Astrocyte of the spinal cord (primary cell): ENCODE results near the gene AGAP1.

Source experiments
- DNase-seq: peaks from one replicate; pipeline ENCODE4 v3.0.0; 2011; ENCODE audit warnings: low read depth, low spot score
- H3K4me3 ChIP-seq: 2 replicates; pipeline ENCODE4 v1.5.1; 2011; ENCODE audit warnings: low read depth, mild to moderate bottlenecking, low read length, moderate library complexity
- CTCF ChIP-seq: IDR thresholded peaks from 2 replicates; pipeline ENCODE4 v1.5.1; 2012; ENCODE audit warnings: low read depth, mild to moderate bottlenecking, low read length, inconsistent platforms
- in situ Hi-C: cut with HindIII; loops from 2 replicates; pipeline ENCODE4 v1.10.0; 2017; ENCODE audit warnings: low sequenced_read_pairs

AGAP1 gene

GRCh38 chr2:235566931-235567495 is 73.2 kb downstream of the AGAP1 start:
- in situ Hi-C loops = no loop called here
- H3K4me3 ChIP-seq = no peak overlapping the region
- no peak for DNase-seq
- no peak for TF ChIP-seq CTCF

- in situ Hi-C loops = no loop called here
- DNase-seq = no peak
- TF ChIP-seq CTCF = no peak
Observed at GRCh38 chr2:235567842-235568241, 74.0 kb downstream of the AGAP1 start.

GRCh38 chr2:235568431-235568830 is 74.6 kb downstream of the AGAP1 start:
- DNase-seq = no peak
- no peak for TF ChIP-seq CTCF
- in situ Hi-C loops = no loop called here
- no peak overlapping the region for H3K4me3 ChIP-seq

More at GRCh38 chr2:235567842-235568241, 74.0 kb downstream of the AGAP1 start:
- H3K4me3 ChIP-seq = no peak overlapping the region

GRCh38 chr2:235569837-235570236 is 76.0 kb downstream of the AGAP1 start:
- no peak for TF ChIP-seq CTCF
- no peak overlapping the region for H3K4me3 ChIP-seq
- in situ Hi-C loops = no loop called here
- DNase-seq = no peak

- no peak for DNase-seq
- H3K4me3 ChIP-seq = no peak overlapping the region
- in situ Hi-C loops = no loop called here
- no peak for TF ChIP-seq CTCF
Observed at GRCh38 chr2:235570256-235570655, 76.4 kb downstream of the AGAP1 start.

- TF ChIP-seq CTCF = no peak
- no peak for DNase-seq
- in situ Hi-C loops = no loop called here
- no peak overlapping the region for H3K4me3 ChIP-seq
Observed at GRCh38 chr2:235570966-235571692, 77.3 kb downstream of the AGAP1 start.
